ENCODE data around the gene NEDD8. TPM values are rescaled to one million over a fixed set of nuclear protein-coding genes. Genes with fewer than 3 reads are reported as not detected.

The NEDD8 gene
- polyA plus RNA-seq, 1 experiment, result 242 TPM

- no peak for DNase-seq (ENCODE audit: low read depth)
- ChIA-PET POLR2A (interaction anchor here (0.6 kb wide), 1 partner anchor 117 kb away, joined by 3 read pairs; no protein-coding TSS in a partner anchor), CTCF (interaction anchor here (1.1 to 3.9 kb wide), 4 partner anchors 9 to 72 kb away, joined by 3 to 16 read pairs (median 14); partner anchors contain the start of genes RABGGTA and TINF2)
- H3K27me3 ChIP-seq (ENCODE audit: control insufficient read depth, insufficient read depth, low read length), result no peaks in the 10 kb centered on the region
- peaks cover 4% of the 10 kb centered on the region for H3K36me3 ChIP-seq (ENCODE audit: control insufficient read depth, insufficient read depth, low read length)
- H3K4me3 ChIP-seq (ENCODE audit: low read depth, low read length), result no peak overlapping the region
- TF ChIP-seq, protein P1, sequence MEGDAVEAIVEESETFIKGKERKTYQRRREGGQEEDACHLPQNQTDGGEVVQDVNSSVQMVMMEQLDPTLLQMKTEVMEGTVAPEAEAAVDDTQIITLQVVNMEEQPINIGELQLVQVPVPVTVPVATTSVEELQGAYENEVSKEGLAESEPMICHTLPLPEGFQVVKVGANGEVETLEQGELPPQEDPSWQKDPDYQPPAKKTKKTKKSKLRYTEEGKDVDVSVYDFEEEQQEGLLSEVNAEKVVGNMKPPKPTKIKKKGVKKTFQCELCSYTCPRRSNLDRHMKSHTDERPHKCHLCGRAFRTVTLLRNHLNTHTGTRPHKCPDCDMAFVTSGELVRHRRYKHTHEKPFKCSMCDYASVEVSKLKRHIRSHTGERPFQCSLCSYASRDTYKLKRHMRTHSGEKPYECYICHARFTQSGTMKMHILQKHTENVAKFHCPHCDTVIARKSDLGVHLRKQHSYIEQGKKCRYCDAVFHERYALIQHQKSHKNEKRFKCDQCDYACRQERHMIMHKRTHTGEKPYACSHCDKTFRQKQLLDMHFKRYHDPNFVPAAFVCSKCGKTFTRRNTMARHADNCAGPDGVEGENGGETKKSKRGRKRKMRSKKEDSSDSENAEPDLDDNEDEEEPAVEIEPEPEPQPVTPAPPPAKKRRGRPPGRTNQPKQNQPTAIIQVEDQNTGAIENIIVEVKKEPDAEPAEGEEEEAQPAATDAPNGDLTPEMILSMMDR (IDR thresholded peaks at IDR 0.05; ENCODE audit: insufficient read depth, low read depth, low read length), result no peak
These were observed 29.2 kb upstream of the NEDD8 start for GRCh38 chr14:24261256-24261968.

- ChIA-PET CTCF (interaction anchor here (1.1 to 3.6 kb wide), 2 partner anchors 10 to 72 kb away, joined by 3 to 16 read pairs; partner anchors contain the start of gene RABGGTA), POLR2A (interaction anchor here (0.6 kb wide), 1 partner anchor 118 kb away, joined by 3 read pairs; no protein-coding TSS in a partner anchor)
- Histone ChIP-seq H3K27me3 (ENCODE audit: control insufficient read depth, insufficient read depth, low read length) (no peaks in the 10 kb centered on the region), H3K4me3 (ENCODE audit: low read depth, low read length) (no peak overlapping the region), H3K36me3 (ENCODE audit: control insufficient read depth, insufficient read depth, low read length) (peaks cover 2% of the 10 kb centered on the region)
- no peak for DNase-seq (ENCODE audit: low read depth)
- TF ChIP-seq, protein P1 (IDR thresholded peaks at IDR 0.05; ENCODE audit: insufficient read depth, low read depth, low read length), result no peak
These were observed 28.6 kb upstream of the NEDD8 start for GRCh38 chr14:24260780-24261157.

DNA sequence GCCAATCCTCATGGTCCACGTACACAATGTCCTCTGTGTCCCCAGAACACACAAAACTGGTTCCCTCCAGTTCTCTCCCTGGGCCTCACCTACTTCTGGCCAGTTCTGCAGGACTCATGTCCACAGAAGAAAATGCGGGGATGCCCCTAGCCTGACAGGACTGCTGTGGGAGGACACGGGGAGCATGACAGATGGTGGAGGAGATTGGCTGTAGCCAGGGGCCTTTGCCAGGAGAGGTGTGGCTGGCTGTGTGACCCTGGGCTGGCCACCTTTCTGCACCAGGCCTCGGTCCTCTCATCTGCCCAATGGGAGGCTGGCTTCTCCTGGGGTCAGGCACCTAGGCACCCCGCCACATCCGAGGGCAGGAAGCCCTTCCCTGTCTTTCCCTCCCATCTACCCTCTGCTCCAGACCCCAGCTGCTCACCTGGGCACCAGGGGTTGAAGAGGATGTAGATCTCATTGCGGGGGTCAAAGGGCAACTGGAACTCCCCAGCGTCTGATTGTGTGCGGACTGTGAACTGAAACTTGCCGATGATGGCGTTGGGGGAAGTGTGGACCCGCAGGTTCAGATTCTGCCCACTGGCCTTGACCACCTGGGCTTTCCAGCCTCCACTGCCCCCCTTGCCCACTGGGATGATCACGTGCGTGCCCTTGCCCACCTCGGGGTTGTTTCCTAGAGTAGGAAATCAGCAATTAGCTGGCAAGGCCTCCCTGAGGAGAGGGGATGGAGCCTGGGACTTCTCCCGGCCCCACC lies 28.0 kb upstream of the NEDD8 start:
- Histone ChIP-seq H3K36me3 (ENCODE audit: control insufficient read depth, insufficient read depth, low read length) (no peaks in the 10 kb centered on the region; the same call in 1 of the 2 replicates), H3K27me3 (ENCODE audit: control insufficient read depth, insufficient read depth, low read length) (no peaks in the 10 kb centered on the region), H3K4me3 (ENCODE audit: low read depth, low read length) (no peak overlapping the region)
- DNase-seq (ENCODE audit: low read depth), result no peak
- ChIA-PET CTCF (interaction anchor here (3.6 kb wide), 1 partner anchor 11 kb away, joined by 16 read pairs; the partner anchor contains the start of gene RABGGTA), POLR2A (no interaction called here)
- TF ChIP-seq, protein P1 (IDR thresholded peaks at IDR 0.05; ENCODE audit: insufficient read depth, low read depth, low read length), result no peak

DNA sequence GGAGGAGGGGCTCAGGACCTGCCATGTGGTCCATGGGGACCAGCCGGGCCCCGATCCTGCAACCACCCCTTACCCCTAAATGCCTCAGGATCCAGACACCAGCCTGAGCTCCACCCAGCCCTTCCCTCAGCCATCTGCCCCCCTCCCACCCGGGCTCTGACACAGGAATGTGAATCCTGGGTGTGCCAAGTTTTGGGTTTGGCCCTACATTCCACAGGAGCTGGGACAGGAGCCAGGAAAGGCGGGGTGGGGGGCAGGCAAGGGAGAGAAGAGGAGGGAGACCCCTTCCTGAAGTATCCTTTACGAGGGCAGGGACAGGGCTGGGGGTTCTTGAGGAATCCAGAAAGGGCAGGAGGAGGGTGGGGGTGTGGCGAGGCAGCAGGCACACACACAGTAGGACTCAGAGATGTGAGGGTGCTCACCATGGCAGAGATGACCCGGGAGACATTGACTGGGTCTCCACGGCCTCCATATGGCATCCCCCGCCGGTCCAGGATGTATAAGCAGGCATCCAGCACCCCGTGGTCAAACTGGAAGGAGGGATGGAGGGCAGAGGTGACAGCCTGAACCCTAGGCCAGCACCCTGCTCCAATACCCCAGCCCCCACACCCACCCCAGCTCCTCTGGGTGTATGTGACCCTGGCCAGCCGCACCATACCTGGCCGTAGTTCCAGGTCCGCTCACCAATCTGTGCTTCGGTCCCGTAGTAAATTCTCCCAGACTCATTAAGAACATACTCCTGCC lies 27.3 kb upstream of the NEDD8 start:
- ChIA-PET POLR2A (no interaction called here), CTCF (interaction anchor here (0.7 to 1.9 kb wide), 3 partner anchors 15 to 21 kb away, joined by 3 to 11 read pairs (median 3); partner anchors contain the start of gene TINF2)

More for the DNA sequence above, 27.3 kb upstream of the NEDD8 start:
- TF ChIP-seq, protein P1 (IDR thresholded peaks at IDR 0.05; ENCODE audit: insufficient read depth, low read depth, low read length), result no peak
- Histone ChIP-seq H3K36me3 (ENCODE audit: control insufficient read depth, insufficient read depth, low read length) (peaks cover 1% of the 10 kb centered on the region; the same call in 1 of the 2 replicates), H3K27me3 (ENCODE audit: control insufficient read depth, insufficient read depth, low read length) (no peaks in the 10 kb centered on the region), H3K4me3 (ENCODE audit: low read depth, low read length) (no peak overlapping the region)
- no peak for DNase-seq (ENCODE audit: low read depth)
